ENCODE data around the gene SMTNL2.
A peak's percentile ranks its signal among the peaks of the same experiment; 100 is the strongest.

Gene SMTNL2

GRCh38 chr17:4584101-4584916 is at the start of gene SMTNL2:
SMTNL2 (plus strand) TSS chr17:4584529; CDS start chr17:4584606, 77 bp downstream.
- peak; percentile 71 for DNase-seq

- no peak for DNase-seq
These were observed 49.2 kb upstream of the SMTNL2 start for GRCh38 chr17:4534928-4535666.

GRCh38 chr17:4535667-4536258 is 48.6 kb upstream of the SMTNL2 start:
- DNase-seq: no peak

- DNase-seq: no peak
These were observed 48.0 kb upstream of the SMTNL2 start for GRCh38 chr17:4536259-4536741.

- no peak for DNase-seq
These were observed 47.5 kb upstream of the SMTNL2 start for GRCh38 chr17:4536742-4537411.

- DNase-seq: no peak
These were observed 46.7 kb upstream of the SMTNL2 start for GRCh38 chr17:4537451-4538235.

- no peak for DNase-seq
These were observed 45.9 kb upstream of the SMTNL2 start for GRCh38 chr17:4538236-4539002.

- peak; percentile 23 for DNase-seq
These were observed 45.3 kb upstream of the SMTNL2 start for GRCh38 chr17:4539025-4539424.

- DNase-seq: peak; percentile 24
These were observed 44.6 kb upstream of the SMTNL2 start for GRCh38 chr17:4539576-4540223.

GRCh38 chr17:4540224-4540651 is 44.1 kb upstream of the SMTNL2 start:
- DNase-seq: peak; percentile 22

- DNase-seq: peak; percentile 33
These were observed 43.5 kb upstream of the SMTNL2 start for GRCh38 chr17:4540687-4541327.

GRCh38 chr17:4541328-4542002 is 42.9 kb upstream of the SMTNL2 start:
- DNase-seq: peak; percentile 28

GRCh38 chr17:4542003-4542725 is 42.2 kb upstream of the SMTNL2 start:
- DNase-seq: peak; percentile 19

- peak; percentile 23 for DNase-seq
These were observed 41.6 kb upstream of the SMTNL2 start for GRCh38 chr17:4542726-4543191.

- DNase-seq: peak; percentile 21
These were observed 40.7 kb upstream of the SMTNL2 start for GRCh38 chr17:4543557-4544026.

GRCh38 chr17:4544135-4544950 is 40.0 kb upstream of the SMTNL2 start:
- peak; percentile 17 for DNase-seq

- no peak for DNase-seq
These were observed 39.4 kb upstream of the SMTNL2 start for GRCh38 chr17:4544951-4545216.
